Posterior vena cava (tissue), 2 donors: ENCODE measurements around the gene TTYH3. TPM values are rescaled to one million over a fixed set of nuclear protein-coding genes. Genes with fewer than 3 reads are reported as not detected.
"Not testable (repeated sequence)": the region's sequence is repeated elsewhere in the genome, so short reads cannot be mapped to it uniquely, and the experiment has no call there.

ENCODE experiments used
- DNase-seq: peaks from one replicate; pipeline ENCODE4 v3.0.0-alpha.2; 2020; ENCODE audit warnings: low spot score
- intact Hi-C, 2 donors: fragments of 100-400 bp; cut with DNase I; formaldehyde crosslinking; loops; one replicate each; pipeline versions ENCODE4 v1.14.1 to v1.14.2; 2022 to 2023
- total RNA-seq, 2 donors: library from RNA; stranded (reverse); fragmentation: NEBNext Ultra II Directional; extraction: Animal tissue kit (Norgen Biotek cat#: 25700); gene quantifications; one replicate each; pipeline ENCODE4 v1.2.1, GENCODE V29; 2021
- donor health status: DM: yes; HTN: yes; CAD: no.
- donor health status: DM: yes; HTN: yes; CAD: no.

The TTYH3 gene
- total RNA-seq, 2 donors from 2014 or later = 50.1 to 51.6 TPM

DNA sequence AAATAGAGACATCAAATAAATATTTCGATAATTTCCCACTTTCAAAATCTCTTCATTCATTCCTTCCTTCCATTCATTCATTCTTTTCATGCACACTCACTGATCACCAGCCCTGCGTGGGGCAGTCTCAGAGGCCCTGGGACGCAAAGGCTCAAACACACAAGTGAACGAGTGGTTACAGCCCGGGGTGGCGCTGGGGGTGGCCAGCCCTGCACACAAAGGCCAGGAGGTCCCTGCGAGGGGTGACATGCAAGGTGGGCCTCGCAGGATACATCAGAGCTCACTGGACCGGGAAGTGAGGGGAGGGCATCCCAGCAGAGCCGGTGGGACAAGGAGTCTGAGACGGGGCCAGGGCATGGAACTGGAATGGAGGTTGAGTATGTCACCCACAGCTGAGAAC lies 29.9 kb upstream of the TTYH3 start:
- intact Hi-C loops = no loop called here
- DNase-seq = no peak

DNA sequence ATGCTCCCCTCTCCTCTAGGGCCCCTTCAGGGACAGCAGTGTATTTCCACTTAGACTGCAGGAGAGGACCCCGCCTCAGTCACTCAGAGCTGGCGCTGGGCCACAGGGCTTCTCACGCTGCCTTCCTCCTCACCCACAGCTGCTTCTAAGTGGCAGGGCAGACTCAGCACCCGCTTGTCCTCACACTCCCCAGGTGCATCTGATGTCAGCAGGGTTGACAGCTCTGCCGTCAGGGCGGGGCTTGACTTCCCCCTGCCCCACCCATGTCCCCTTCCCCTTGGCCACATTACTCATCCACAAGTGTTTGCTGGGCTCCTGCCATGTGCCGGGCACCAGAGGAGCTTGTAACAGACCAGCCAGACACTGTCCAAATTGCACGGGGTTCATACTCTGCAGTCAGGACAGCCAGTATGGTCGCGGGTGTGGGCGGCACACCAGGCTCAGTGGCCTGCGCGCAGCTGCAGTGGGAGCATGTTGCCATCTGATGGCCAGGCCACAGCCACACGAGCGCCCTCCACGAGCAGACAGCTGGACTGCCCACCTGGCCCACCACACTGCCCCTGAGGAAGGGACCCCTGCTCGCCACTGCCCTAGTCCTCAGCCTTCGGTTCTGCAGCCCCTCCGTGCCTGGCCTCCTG lies 29.3 kb upstream of the TTYH3 start:
- intact Hi-C loops = no loop called here
- DNase-seq = no peak

DNA sequence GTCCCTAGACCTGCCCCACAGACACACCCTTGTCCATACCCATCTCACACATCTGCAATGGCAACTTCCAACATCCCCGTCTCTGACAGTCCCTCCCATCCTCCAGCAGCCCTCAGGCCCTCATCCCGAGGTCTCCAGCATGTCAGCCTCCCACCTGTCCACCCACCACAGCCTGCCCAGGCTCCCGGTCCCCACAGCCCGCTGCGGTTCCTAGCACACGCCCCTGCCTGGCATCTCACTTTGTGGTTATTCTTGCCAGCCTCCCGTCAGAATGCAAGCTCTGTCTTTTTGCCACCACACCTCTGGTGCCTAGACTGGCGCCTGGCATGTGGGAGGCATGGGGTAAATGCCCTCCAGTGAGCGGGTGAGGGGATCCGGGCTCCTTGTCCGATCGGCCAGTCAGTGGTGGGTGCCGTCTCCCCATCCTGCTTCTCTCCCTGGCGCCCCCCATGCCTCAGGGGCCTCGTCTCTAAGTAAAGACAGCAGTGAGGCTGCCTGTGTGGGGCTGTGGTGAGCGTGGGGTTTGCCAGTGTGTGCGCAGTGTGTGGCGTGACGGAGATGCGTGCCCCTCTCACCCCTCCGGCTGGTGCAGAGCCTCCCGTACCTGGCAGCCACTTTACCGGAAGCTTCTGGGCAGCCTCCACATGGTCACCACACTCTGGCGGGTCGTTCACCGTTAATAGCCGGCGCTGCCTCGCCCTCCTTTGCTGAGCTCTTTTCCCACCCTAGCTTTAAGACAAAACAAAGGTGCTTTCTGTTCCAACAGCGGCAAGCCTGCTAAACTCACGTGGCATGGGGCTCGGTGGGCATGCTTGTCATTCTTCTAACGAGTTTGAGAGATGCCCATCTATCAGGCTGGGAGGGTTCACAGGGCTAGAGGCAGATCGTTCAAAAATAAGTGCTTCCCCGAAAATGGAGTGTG lies 28.5 kb upstream of the TTYH3 start:
- DNase-seq = no peak
- intact Hi-C loops = no loop called here

DNA sequence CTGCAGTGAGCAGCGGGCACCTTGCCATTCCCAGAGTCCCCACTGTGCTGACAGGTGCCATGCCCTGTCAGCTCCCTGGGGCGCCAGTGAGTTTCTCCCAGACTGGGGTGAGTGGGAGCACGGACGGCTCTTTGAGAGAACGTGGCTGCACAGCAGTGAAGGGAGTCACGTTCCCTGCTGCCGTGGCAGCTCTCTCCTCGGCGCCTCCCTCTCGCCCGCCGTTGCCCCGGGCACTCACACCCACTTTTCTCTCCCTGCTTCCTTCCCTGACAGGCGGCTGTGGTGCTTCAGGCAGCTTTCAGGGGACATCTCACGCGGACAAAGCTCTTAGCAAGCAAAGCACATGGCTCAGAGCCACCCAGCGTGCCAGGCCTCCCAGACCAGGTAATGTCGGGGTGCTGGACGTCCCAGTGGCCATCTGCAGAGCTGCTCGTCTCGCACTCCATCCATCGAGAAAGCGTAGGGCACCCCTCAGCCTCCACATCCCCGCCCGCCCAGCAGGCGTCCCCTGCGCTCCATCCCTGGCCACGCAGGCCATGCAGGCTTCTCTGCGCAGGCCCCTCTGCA lies 27.1 kb upstream of the TTYH3 start:
- peak; percentile 74 for DNase-seq
- intact Hi-C loops = no loop called here

DNA sequence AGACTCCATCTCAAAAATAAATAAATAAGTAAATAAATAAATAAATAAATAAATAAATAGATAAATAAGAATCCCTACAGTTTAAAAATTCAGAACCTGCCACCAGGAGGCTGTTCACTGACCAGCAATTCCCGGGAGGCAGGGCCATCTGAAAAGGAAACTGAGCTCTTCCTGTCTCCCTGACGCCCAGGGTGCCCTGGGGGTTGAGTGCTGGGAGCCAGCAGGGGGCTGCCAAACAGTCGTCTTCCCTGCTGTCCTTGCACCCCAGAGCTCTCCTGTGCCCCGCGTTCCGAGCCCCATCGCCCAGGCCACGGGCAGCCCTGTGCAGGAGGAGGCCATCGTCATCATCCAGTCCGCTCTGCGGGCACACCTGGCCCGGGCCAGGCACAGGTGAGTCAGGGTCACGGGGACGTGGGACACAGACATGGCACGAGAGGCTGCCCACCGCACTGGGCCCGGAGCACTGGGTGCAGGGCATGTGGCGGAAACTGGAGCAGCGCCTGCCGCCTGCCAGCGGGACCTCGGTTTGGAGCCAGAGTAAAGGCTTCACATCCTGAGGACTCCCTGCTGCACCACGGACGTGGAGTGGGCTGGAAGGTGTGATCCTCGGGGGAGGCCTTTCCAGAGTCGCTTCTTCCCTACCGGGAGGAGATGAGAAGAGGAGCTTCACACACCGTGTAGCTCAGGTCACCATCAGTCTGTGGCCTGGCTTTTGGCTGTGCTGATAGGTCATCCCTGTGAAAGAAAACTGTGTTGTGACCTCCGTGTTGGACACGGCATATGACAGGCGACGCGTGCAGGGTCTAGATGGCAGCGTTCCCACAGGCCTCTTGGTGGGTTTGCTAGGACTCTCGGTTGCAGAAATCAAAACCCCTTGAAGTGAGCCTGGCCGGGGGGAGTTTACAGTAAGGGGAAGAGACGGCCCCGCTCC lies 25.9 kb upstream of the TTYH3 start:
- peak; percentile 79 for DNase-seq
- intact Hi-C loops = no loop called here

DNA sequence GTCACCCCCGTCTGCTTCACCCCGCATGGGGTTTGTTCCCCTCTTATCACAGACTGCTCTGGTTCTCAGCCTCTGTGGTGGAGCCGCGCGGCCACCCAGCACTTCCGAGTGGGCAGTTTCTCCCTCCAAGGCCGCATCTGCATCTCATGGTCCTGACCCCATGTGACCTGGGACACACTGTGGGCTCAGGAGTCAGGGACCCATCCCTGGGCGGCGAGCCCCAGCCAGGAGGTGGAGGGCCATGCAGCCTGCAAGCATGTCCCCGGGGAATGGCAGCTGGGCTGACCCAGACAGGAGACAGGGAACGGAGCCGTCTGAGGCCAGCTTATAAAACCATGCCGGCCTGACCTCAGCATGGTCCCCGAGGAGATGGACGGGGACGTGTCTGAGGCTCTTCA lies 25.2 kb upstream of the TTYH3 start:
- DNase-seq = peak; percentile 82
- intact Hi-C loops = no loop called here

DNA sequence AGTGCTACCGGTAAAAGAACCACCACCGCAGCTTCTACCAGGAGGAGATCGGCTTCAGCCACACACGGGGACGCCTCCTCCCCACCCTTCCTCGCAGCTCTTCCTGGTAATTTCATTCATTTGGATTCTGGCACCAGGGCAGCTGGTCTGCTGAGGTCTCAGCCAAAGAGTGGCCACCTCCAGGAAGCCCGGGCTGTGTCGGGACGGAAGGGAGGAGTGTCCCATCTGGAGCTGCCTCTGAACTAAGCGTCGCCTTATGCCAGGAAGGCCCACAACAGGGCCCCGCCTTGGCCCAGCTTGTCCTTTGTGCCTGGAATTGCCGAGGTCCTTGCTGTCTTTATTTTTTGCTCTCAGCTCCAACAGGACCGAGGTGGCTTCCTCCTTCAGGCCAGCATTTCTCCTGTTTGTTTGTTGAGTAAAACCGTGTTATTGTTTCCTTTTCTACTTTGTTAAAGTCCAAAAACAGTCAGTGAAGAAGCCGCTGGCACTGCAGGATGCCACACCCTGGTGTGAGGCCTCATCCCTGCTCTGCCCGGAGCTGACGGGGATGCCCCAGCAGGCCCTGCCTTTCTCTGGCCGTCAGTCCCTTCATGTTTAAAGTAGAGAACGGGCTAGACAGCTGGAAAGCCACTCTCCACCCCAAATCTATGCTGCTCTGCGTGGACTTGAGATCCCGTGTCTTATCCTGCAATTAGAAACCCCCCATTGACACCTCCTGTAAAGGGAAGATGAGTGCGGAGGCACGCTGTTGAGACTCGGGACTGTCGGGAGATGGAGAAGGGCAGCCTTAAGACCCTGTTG lies 24.5 kb upstream of the TTYH3 start:
- intact Hi-C loops = no loop called here
- DNase-seq = peak; percentile 93

DNA sequence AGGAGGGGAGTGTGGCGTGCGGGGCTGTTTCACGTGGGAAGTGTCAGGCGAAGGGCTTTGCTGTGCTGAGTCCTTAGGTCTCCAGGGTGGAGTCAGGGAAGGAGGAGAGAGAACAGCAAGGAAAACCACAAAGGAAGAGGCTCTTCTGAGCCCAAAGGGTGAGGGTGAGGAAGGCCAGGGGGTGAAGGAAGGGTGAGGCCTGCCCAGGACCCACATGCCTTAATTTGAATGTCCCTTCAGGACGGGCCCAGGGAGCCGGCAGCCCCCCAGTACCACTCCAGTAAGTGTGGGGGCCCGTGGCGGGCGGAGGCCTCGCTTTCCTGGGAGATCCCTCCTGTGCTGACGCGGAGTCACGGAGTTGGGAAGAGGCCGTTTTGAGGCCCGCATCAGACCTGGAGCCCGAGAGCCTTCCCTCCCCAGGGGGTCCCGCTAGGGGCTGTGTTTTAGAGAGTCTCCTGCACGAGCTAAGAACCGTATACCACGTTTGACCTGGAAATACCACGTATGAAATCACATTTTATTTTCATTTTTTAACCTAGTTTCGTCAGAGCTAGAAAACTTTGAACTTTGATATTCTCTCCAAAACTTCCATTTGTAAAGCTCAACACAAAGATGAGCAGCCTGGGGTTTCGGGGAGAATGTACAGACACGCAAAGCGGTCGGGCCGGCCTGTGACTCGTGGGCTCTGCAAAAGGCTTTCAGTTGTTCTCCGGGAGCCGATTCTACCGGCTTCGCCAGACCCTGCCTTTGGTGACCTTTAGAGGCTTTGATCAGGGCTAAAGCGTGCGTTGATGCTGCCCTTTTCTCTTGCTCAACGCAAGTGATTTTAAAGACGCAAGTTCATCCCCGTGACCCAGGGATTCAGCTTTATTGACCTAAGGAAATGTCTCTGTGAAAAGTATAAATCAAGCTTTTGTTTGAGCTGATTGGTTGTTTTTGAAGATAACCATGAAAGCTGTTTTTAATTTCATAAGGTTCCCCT lies 23.6 kb upstream of the TTYH3 start:
- intact Hi-C loops = no loop called here
- peak; percentile 75 for DNase-seq

DNA sequence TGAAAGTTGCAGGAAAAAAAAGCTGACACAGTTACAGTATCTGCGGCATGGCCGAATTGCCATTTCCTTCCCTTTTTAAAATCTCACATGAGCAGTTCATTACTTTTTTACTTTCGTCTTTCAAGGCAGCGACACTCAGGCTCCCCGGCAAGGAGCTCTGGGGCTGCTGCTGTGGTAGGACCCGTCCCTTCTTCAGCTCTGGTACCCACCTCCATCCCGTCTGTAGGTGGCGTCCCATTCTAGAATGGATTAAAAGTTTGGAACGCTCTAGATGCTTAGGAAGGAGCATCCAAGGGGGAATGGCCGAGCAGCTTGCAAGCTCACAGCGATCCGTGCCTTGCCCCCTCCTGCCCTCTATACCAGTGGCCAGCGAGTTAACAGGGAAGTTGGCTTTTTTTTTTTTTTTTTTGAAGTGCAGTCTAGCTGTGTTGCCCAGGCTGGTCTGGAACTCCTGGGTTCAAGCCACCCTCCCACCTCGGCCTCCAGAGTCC lies 22.8 kb upstream of the TTYH3 start:
- peak; percentile 82 for DNase-seq
- intact Hi-C loops = no loop called here

DNA sequence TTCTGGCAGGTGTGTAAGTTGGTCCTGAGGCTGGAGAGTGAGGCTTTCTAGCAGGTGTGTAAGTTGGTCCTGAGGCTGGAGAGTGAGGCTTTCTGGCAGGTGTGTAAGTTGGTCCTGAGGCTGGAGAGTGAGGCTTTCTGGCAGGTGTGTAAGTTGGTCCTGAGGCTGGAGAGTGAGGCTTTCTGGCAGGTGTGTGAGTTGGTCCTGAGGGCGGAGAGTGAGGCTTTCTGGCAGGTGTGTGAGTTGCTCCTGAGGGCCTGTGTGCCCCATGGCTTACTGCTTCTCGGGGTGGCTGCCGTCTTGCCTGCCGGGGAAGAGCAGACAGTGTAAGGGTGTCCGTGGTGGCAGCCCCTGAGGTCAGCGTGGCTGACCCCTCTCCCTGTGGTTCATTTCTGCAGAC lies 22.1 kb upstream of the TTYH3 start:
- DNase-seq, intact Hi-C loops: not testable (repeated sequence)

DNA sequence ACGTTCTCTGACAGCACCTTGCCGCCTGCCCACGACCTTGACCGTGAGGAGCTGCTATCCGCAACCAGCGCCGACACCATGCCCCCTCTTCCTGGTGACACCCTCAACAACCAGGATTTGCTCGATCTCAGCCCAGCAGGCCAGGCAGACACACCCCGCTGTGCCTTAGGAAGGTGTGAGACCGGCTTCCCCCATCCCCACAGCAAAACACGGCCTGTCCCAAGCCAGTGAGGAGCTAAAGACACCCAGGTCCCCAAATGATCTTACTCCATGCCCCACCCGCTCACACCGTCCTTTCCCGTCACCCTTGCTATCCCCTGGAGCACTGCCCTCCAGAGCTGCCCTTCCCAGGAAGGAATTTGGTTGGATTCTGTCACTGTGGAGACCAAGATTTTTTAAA lies 21.3 kb upstream of the TTYH3 start:
- DNase-seq = no peak
- intact Hi-C loops = no loop called here

DNA sequence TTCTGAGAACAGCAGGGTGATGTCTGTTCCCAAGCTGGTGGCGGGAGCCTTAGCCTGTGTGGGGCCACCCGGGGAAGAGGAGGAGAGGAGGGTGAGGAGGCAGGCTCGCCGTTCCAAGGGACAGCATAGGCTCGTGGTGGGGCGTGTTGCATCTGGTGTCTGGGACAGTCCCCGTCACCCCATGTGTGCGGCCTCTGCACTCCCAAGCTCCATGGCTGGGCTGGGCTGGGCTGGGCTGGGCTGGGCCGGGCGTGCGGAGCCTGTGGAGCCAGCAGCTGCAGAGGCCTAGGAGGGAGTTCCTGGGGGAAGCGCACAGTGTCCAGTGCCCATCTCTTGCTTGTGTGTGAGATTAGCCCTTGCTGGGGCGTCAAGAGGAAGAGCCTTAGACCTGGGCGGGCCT lies 20.9 kb upstream of the TTYH3 start:
- intact Hi-C loops = no loop called here
- DNase-seq = no peak

DNA sequence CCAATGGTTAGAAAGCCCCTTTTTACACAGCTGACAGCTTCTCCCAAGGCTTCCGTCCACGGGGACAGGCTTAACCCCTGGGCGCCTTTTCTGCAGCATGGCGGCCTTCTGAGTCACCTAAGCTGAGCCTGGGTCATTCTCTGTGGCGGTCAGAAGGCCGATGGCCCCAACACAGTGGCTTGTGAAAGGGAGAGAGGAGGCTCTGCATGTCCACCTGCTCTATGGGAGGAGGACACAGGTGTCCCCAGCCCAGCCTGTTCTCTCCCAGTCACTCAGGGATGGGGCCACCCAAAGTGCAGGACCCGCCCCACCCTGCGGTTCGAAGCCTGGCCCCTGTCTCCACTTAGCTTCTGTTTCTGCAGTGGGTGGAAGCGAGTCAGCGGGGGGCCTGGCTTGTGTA lies 20.4 kb upstream of the TTYH3 start:
- DNase-seq = no peak
- intact Hi-C loops = no loop called here

DNA sequence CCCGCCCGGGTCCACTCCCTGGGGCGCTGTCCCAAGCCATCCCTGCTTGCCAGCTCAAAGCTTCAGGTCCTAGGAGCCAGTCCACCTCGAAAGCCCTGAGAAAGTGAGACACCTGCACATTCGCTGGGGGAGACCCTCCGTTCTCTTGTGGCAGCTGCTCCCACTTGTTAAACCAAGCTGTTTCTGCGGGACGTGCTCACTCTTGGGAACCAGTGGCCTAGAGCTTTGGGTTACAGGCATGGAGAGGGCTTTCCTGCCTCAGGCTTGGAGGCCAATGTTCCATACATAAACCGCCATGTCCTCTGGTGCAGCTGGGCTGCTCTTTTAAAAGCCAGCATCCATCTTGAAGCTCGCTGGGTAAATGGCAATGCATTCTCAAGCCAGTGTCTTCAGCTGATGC lies 19.9 kb upstream of the TTYH3 start:
- DNase-seq = no peak
- intact Hi-C loops = no loop called here

DNA sequence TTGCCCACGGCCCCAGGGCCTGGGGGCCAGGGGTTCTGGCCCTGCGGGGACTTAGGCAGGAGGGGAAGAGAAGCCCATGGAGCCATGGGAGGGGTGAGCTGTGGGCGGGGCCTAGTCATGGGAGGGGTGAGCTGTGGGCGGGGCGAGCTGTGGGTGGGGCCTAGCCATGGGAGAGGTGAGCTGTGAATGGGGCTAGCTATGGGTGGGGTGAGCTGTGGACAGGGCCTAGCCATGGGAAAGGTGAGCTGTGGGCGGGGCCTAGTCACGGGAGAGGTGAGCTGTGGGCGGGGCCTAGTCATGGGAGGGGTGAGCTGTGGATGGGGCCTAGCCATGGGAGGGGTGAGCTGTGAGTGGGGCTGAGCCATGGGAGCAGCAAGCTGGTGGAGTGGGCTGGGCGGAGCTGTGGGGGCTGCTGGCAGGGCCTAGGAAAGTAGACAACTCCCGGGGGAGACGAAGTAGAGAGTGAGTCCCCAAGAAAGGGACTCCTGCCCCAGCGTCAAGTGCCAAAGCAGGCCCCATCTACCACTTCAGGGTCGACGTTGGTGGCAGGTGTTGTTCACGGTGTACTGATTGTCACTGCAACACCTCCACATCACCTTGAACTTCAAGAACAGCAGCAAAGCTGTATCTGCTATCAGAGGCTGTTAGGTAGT lies 19.2 kb upstream of the TTYH3 start:
- intact Hi-C loops = no loop called here
- no peak for DNase-seq

DNA sequence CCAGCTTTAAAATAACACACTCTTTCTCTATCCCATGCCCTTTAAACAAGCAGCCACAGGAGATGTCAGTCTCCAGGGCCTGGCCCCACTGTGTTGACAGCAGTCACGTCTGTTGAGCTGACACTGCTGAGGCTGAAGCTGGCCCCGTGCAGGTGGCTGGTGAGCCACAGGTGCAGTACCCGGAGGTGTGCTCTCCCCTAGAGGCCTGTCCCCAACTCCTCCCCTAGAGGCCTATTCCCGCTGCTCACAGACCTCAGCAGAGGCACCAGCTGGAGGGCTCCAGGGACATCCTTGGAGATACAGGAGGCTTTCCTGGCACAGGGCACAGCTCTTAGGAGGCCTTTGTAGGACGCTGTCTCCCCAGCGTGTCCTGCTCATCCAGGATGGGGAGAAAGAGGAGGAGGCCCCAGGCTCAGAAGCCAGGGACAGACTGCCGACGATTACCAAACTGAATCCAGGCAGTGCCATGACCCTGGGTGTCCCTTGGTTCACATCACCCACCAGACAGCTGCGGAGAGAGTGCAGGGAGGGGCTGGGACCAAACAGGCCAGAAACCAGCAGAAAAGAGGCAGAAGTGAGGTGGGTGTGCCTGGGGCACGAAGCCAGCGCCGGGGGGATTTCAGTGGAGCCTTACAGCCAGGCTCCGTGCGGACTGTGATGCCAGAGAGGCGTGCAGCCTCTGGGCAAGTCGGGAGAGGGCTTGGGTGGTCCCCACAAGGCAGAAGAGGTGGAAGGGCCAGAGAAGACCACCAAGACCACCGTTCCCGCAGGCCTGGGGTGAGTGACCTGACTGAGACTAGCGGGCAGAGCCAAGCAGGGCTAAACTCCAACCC lies 18.5 kb upstream of the TTYH3 start:
- intact Hi-C loops = no loop called here
- DNase-seq = no peak
